Measurements from ENCODE around the gene NDUFS6.

Gene NDUFS6

DNA sequence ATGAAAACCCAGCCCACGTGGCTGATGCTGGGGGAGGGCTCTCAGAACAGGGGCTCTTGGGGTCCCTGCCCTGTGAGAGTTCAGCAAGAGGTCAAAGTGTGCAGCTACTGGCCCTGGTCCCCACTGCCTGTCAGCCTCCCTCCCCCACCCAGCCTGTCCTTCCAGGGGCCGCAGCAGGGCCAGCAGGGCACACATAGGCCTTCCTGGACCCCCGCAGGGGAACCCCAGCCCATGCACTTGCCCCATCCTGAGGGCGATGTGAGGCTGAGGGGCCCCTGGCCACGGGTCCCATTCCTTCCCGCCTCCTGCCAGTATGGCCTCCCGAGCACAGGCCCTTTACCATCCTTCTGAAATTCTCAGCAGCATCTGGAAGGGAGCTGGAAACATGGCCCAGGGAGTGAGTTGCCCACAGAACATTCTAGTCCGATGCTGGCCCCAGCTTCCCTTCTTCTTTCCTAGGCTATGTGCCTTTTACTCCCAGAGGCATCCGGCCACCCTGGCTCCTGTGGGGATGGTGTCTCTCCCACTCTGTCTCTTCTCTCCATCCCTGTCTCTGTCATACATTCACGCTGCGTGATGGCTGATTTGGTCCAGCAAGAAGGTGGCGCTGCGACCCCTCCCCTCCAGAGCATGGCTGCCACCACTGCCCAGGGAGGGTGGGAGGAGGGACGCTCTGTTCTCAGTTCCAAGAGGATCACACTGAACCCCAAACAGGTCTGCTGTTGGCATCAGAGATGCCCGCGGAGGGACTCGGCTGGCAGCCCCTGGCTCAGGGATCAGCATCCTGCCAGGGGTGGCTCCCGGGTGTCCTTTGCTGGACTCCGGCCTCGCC, 21.2 kb upstream of the NDUFS6 start:
- Histone ChIP-seq H3K27ac (ENCODE audit: low read length) (no peak overlapping the region), H3K4me1 (ENCODE audit: insufficient read depth, low read length) (no peaks in the 10 kb centered on the region), H3K9ac (ENCODE audit: low read depth, low read length) (no peak overlapping the region), H3K27me3 (ENCODE audit: insufficient read depth, low read length) (no peaks in the 10 kb centered on the region), H3K36me3 (ENCODE audit: insufficient read depth, low read depth, low read length) (no peaks in the 10 kb centered on the region), H3K4me3 (ENCODE audit: low read length) (no peak overlapping the region), H3K9me3 (ENCODE audit: insufficient read depth, low read depth, low read length) (no peaks in the 10 kb centered on the region)

DNA sequence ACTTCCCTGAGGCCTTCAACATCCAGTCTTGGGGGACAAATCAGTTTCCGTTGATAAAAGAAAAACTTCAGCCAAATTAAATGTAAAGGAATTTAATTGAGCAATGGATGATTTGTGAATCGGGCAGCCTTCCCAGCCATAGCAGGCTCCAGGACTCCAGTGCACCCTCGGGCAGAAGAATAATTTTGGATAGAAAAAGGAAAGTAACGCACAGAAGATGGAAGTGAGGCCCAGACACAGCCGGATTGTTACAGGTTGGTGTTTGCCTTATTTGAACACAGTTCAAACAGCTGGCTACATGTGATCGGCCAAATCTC, 20.6 kb upstream of the NDUFS6 start:
- Histone ChIP-seq H3K4me3 (ENCODE audit: low read length) (no peak overlapping the region), H3K27me3 (ENCODE audit: insufficient read depth, low read length) (no peaks in the 10 kb centered on the region), H3K9me3 (ENCODE audit: insufficient read depth, low read depth, low read length) (no peaks in the 10 kb centered on the region), H3K4me1 (ENCODE audit: insufficient read depth, low read length) (no peaks in the 10 kb centered on the region), H3K9ac (ENCODE audit: low read depth, low read length) (no peak overlapping the region), H3K36me3 (ENCODE audit: insufficient read depth, low read depth, low read length) (no peaks in the 10 kb centered on the region), H3K27ac (ENCODE audit: low read length) (no peak overlapping the region)

DNA sequence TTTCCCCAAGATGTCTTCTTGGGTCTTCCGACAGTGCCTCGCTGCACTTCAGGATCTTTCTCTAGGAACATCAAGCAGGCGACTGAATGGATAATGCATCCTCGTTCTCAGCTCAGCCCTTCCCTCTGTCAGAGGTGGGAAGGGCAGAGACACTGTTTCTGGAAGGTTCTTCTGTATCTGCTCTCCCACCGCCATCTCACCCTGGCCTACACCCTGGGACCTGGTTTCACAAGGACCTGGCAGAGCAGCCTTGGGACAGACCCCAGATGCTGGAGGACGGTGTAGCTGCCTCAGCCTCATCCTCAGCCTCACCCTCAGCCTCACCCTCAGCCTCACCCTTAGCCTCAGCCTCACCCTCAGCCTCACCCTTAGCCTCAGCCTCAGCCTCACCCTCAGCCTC, 20.1 kb upstream of the NDUFS6 start:
- H3K4me1 ChIP-seq (ENCODE audit: insufficient read depth, low read length), result no peaks in the 10 kb centered on the region
- no peak overlapping the region for H3K27ac ChIP-seq (ENCODE audit: low read length)
- no peak overlapping the region for H3K9ac ChIP-seq (ENCODE audit: low read depth, low read length)
- H3K9me3 ChIP-seq (ENCODE audit: insufficient read depth, low read depth, low read length), result no peaks in the 10 kb centered on the region
- H3K27me3 ChIP-seq (ENCODE audit: insufficient read depth, low read length), result no peaks in the 10 kb centered on the region
- no peaks in the 10 kb centered on the region for H3K36me3 ChIP-seq (ENCODE audit: insufficient read depth, low read depth, low read length)
- H3K4me3 ChIP-seq (ENCODE audit: low read length), result no peak overlapping the region

DNA sequence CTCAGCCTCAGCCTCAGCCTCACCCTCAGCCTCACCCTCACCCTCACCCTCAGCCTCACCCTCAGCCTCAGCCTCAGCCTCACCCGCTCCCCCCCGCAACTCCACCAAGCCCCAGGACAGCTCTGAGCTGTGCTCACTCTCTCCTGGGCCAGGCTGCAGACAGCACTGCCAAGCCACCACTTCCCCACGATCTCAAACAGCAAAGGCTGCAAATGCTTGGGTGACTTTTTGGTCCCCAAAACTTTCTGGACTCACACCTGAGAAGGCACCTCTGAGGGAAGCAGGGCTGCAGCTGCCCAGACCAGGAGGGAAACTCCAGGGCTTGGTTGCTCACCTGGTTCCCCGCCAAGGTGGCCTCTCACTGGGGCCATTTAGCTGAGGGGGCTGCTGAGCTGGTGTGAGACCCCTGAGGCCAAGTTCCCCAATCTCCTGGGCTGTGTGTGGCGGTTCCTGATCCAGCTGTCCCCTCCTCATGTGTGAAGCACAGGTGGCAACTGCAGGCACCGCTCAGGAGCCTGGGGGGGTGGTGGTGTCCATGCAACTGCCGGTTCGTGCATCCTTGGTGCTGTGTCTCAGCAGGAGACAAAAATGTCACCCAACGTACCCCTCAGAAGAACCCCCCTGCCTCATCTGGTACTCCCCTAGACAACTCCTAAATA, 19.4 kb upstream of the NDUFS6 start:
- Histone ChIP-seq H3K27ac (ENCODE audit: low read length) (no peak overlapping the region), H3K36me3 (ENCODE audit: insufficient read depth, low read depth, low read length) (no peaks in the 10 kb centered on the region), H3K9me3 (ENCODE audit: insufficient read depth, low read depth, low read length) (no peaks in the 10 kb centered on the region), H3K4me3 (ENCODE audit: low read length) (no peak overlapping the region), H3K9ac (ENCODE audit: low read depth, low read length) (no peak overlapping the region), H3K4me1 (ENCODE audit: insufficient read depth, low read length) (no peaks in the 10 kb centered on the region), H3K27me3 (ENCODE audit: insufficient read depth, low read length) (no peaks in the 10 kb centered on the region)

DNA sequence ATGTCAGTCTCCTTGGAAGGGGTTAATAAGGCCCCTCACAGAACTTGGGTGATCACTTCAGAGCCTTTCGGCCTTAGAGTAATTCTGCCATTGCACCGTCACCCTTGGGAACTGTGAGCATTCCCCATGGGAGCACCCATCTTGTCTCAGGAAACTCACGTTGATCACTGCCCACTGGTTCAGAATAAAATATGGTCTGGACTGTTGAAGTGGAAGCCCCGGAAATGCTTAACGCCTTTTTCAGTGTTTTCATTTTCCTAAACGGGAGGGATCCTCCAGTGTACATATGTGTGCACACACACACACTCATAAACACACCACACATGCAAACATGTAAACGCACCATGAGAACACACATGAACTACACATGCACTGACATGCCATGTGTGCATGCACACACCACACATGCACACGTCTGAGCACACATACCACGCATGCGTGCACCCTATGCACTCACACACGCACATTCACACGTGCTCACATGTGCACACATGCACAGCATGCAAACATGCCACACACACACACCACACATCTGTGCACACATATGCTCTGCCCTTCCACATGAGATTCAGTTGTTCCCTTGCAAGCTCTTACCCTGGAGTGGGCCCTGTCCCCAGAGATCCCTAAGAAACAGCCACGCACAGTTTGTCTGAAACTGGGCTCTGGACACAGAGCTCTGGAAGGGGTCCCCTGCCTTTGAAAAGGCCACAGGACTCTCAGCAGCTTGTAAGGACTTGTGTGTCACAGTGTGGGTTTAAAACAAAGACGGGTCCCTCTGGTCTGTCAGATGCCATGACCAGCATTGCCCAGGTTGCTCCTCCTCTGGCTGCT, 18.6 kb upstream of the NDUFS6 start:
- Histone ChIP-seq H3K36me3 (ENCODE audit: insufficient read depth, low read depth, low read length) (no peaks in the 10 kb centered on the region), H3K4me1 (ENCODE audit: insufficient read depth, low read length) (no peaks in the 10 kb centered on the region), H3K27me3 (ENCODE audit: insufficient read depth, low read length) (no peaks in the 10 kb centered on the region), H3K27ac (ENCODE audit: low read length) (no peak overlapping the region), H3K4me3 (ENCODE audit: low read length) (no peak overlapping the region), H3K9me3 (ENCODE audit: insufficient read depth, low read depth, low read length) (no peaks in the 10 kb centered on the region), H3K9ac (ENCODE audit: low read depth, low read length) (no peak overlapping the region)

DNA sequence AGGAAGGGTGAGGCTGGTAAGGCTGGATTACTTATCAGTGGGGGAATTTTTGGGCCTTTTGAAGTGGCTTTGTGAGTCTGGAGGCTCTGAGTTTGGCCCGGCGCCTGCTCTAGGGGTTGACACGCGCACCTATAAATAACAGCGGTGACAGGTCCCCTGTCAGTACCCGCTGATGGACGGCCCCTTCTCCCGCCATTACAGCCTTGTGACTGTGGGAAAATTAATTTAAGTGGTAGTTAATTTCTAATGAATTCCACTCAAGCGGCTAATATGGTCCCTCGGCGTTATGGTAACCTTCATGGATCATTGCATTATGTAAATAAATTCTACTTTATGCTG, 18.0 kb upstream of the NDUFS6 start:
- Histone ChIP-seq H3K9ac (ENCODE audit: low read depth, low read length) (no peak overlapping the region), H3K27me3 (ENCODE audit: insufficient read depth, low read length) (no peaks in the 10 kb centered on the region), H3K4me1 (ENCODE audit: insufficient read depth, low read length) (no peaks in the 10 kb centered on the region), H3K9me3 (ENCODE audit: insufficient read depth, low read depth, low read length) (no peaks in the 10 kb centered on the region), H3K36me3 (ENCODE audit: insufficient read depth, low read depth, low read length) (no peaks in the 10 kb centered on the region), H3K4me3 (ENCODE audit: low read length) (no peak overlapping the region), H3K27ac (ENCODE audit: low read length) (no peak overlapping the region)

DNA sequence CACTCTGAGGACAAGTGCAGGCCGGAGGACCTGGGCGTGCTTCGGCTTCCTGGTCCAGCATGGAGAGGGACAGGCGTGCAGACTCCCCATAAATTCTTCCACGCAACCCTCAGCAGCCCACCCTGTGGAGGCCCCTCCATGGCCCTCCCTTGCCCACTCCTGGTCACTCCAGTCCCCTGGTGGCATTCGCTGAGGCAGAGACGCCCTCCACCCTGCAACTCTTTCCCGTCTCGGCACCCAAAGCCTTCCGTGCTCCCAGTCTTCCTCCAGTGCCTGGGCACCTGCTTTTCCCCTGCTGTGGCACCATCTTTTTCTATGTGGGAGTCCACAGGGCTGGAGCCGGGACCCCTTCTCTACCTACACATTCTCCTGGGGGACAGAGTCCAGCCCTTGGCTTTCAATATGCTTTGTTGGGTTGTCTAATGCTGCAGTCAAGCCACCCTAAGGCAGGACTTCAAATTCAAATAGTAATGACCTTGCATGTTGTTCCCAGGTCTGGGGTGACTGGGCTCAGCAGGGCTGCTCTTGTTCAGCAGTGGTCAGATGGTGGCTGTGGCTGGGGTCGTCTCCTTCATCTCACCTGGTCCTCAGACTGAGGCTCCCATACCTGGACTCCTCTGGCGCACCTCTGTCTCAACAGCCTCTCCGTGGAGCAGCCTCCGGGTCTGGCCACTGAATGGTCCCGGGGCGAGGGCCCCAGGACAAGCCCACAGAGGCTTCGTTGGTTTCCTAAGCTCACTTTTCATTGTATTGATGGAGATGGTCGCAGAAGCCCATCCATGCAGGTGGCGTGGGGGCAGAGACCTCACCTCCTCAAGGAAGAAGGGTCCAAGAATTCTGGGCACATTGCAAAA, 16.8 kb upstream of the NDUFS6 start:
- Histone ChIP-seq H3K27ac (ENCODE audit: low read length) (no peak overlapping the region), H3K36me3 (ENCODE audit: insufficient read depth, low read depth, low read length) (no peaks in the 10 kb centered on the region), H3K27me3 (ENCODE audit: insufficient read depth, low read length) (no peaks in the 10 kb centered on the region), H3K9ac (ENCODE audit: low read depth, low read length) (no peak overlapping the region), H3K4me3 (ENCODE audit: low read length) (no peak overlapping the region), H3K9me3 (ENCODE audit: insufficient read depth, low read depth, low read length) (no peaks in the 10 kb centered on the region), H3K4me1 (ENCODE audit: insufficient read depth, low read length) (peaks cover 2% of the 10 kb centered on the region)

DNA sequence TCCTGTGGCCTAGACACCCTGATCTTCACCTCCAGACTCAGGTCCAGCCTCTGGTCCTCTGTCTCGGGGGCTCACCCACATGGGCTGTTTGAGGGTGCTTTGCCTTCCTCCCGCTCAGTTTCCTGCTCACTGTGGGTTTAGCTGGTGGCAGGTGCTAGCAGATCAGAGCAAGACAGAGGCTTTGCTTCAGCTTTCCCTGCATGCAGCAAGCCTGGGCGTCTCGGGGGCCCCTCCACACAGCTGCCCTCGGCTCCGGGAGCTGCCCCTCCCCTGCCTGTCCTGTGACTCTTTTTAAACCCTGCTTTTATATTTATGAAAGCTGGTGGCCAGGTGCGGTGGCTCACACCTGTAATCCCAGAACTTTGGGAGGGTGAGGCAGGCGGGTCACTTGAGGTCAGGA, 16.1 kb upstream of the NDUFS6 start:
- no peaks in the 10 kb centered on the region for H3K27me3 ChIP-seq (ENCODE audit: insufficient read depth, low read length)
- no peak overlapping the region for H3K9ac ChIP-seq (ENCODE audit: low read depth, low read length)

DNA sequence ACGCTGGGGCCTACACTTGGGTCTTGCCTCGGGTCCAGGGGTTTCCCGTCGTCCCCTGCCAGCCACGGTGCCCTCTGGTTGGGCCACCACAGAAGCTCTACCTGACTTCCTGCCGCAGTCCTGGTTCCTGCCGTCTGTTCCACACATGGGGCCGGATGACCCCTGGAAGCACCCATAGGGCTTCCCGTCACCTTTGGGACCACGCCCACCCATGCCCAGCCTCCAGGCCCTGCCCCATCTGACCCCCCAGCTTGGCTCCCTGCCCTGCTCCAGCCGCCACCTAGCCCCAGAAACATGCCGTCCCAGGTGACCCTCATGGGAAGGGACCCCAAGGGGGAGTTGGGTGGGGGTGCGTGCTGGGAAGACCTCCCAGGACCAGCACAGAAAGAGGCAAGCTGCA, 15.2 kb upstream of the NDUFS6 start:
- H3K27me3 ChIP-seq (ENCODE audit: insufficient read depth, low read length), result no peaks in the 10 kb centered on the region
- H3K27ac ChIP-seq (ENCODE audit: low read length), result no peak overlapping the region
- peaks cover 13% of the 10 kb centered on the region for H3K4me1 ChIP-seq (ENCODE audit: insufficient read depth, low read length)
- H3K36me3 ChIP-seq (ENCODE audit: insufficient read depth, low read depth, low read length), result no peaks in the 10 kb centered on the region
- no peak overlapping the region for H3K9ac ChIP-seq (ENCODE audit: low read depth, low read length)
- no peaks in the 10 kb centered on the region for H3K9me3 ChIP-seq (ENCODE audit: insufficient read depth, low read depth, low read length)
- no peak overlapping the region for H3K4me3 ChIP-seq (ENCODE audit: low read length)

More for the DNA sequence above, 16.1 kb upstream of the NDUFS6 start:
- H3K4me1 ChIP-seq (ENCODE audit: insufficient read depth, low read length), result peaks cover 8% of the 10 kb centered on the region
- no peaks in the 10 kb centered on the region for H3K9me3 ChIP-seq (ENCODE audit: insufficient read depth, low read depth, low read length)
- no peak overlapping the region for H3K4me3 ChIP-seq (ENCODE audit: low read length)
- no peaks in the 10 kb centered on the region for H3K36me3 ChIP-seq (ENCODE audit: insufficient read depth, low read depth, low read length)
- no peak overlapping the region for H3K27ac ChIP-seq (ENCODE audit: low read length)

DNA sequence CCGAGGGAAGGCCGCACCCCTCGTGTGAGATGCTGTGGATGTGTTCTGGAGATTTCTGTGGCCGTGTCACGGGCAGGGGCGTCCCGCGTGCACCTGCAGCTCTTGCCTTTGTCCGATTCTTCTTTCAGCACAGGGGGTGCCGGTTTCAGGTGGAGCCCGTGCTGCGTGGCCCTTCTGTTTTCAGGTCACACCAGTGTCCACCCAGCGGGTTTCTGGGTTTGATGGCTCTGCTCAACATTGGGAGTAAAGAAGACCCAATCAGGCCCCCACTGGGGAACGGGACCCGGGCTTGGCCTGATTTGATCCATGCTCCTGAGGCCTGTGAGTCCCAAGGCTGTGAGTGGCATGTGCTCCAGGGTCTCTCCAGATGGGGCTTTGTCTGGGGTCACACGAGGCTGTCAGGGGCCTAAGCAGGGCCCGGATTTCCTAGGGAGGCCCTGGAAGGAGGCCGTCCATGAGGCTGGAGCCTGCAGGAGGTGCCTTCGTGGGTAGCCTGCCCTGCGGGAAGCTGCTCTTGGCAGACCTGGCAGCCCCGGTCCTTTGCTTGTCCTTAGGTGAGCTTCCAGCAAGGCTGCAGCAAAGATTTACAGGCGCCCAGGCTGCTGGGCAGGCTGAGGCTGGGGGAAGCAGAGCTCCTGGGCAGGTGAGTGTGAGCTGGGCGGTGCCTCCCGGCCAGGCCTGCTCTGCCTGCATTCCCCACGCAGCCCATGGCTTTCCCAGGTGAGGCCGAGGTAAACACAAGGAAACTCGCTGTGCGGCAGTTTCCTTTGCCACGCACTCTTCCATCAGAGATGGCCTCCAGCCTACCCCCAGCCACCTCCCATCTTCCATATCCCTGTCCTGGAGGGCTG, 14.4 kb upstream of the NDUFS6 start:
- Histone ChIP-seq H3K9me3 (ENCODE audit: insufficient read depth, low read depth, low read length) (no peaks in the 10 kb centered on the region), H3K27ac (ENCODE audit: low read length) (no peak overlapping the region), H3K4me3 (ENCODE audit: low read length) (no peak overlapping the region), H3K4me1 (ENCODE audit: insufficient read depth, low read length) (peaks cover 13% of the 10 kb centered on the region), H3K27me3 (ENCODE audit: insufficient read depth, low read length) (no peaks in the 10 kb centered on the region), H3K36me3 (ENCODE audit: insufficient read depth, low read depth, low read length) (no peaks in the 10 kb centered on the region), H3K9ac (ENCODE audit: low read depth, low read length) (no peak overlapping the region)

All from iPS-20b (cell line).